Peyer's patch (tissue), 4 donors: ENCODE measurements around the gene ASL.

Experiments
- CTCF ChIP-seq, 6 experiments: fragments of 450-650 bp in 4 of 6; fragments of 200-600 bp in 2 of 6; sonication (generic) in 1 of 6; IDR thresholded peaks; one replicate each; pipeline ENCODE4 v1.5.1; 2017 to 2019; ENCODE audit warnings: antibody characterized with exemption in 6 of 6, mild to moderate bottlenecking in 3 of 6, moderate library complexity in 1 of 6
- POLR2A ChIP-seq, 2 donors: fragments of 450-650 bp; IDR thresholded peaks; one replicate each; pipeline ENCODE4 v1.5.1; 2017; ENCODE audit warnings: antibody characterized with exemption in 2 of 2, mild to moderate bottlenecking in 2 of 2, moderate library complexity in 2 of 2

DNA sequence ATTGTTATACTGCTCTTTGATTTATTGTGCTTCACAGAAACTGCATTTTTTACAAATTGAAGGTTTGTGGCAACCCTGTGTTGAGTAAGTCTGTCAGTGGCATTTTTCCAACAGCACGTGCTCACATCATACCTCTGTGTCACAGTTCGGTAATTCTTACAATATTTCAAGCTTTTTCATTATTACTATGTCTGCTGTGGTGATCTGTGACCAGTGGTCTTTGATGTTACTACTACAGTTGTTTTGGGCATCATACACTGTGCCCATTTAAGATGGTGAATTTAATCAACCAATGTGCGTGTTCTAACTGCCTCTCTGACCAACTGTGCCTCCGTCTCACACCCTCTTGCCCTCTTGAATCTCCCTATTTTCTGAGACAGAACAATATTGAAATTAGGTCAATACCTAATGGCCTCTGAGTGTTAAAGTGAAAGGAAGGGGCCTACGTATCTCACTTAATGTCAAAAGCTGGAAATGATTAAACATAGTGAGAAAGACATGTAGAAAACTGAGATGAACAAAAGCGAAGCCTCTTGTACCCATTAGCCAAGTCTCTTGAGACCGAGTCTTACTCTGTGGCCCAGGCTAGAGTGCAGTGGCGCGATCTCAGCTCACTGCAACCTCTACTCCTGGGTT lies 20.2 kb upstream of the ASL start:
- TF ChIP-seq CTCF (IDR thresholded peaks at IDR 0.05) = no peak
- TF ChIP-seq POLR2A (IDR thresholded peaks at IDR 0.05) = no peak
